Thyroid gland (tissue), 4 donors: Measurements from ENCODE around the gene PLEKHA1. TPM values are rescaled to one million over a fixed set of nuclear protein-coding genes. Genes with fewer than 3 reads are reported as not detected.

Experiments
- DNase-seq, 2 donors: peaks; one replicate each; pipeline ENCODE4 v3.0.0-alpha.2; 2019
- H3K27ac ChIP-seq, 3 donors: fragments of 200-600 bp; sonication (generic); 1 replicate in 2 of 3; 2 replicates in 1 of 3; pipeline ENCODE4 v1.5.1; 2016 to 2019; ENCODE audit warnings: mild to moderate bottlenecking in 1 of 3, moderate library complexity in 1 of 3
- H3K27me3 ChIP-seq: fragments of 200-600 bp; sonication (generic); one replicate; pipeline ENCODE4 v1.5.1; 2019
- H3K36me3 ChIP-seq, 2 donors: fragments of 200-600 bp; sonication (generic); one replicate each; pipeline ENCODE4 v1.5.1; 2016 to 2019
- H3K4me1 ChIP-seq, 2 donors: fragments of 200-600 bp; sonication (generic); one replicate each; pipeline ENCODE4 v1.5.1; 2017 to 2019
- H3K4me3 ChIP-seq, 3 donors: fragments of 200-600 bp; sonication (generic); replicated peaks in 1 of 3; 1 replicate in 2 of 3; 2 replicates in 1 of 3; pipeline ENCODE4 v1.5.1; 2016; ENCODE audit warnings: mild to moderate bottlenecking in 1 of 3
- H3K9me3 ChIP-seq: fragments of 200-600 bp; sonication (generic); one replicate; pipeline ENCODE4 v1.5.1; 2017
- POLR2A ChIP-seq, 2 donors: fragments of 450-650 bp; IDR thresholded peaks; one replicate each; pipeline ENCODE4 v1.6.1; 2017; ENCODE audit warnings: antibody characterized with exemption in 2 of 2, mild to moderate bottlenecking in 2 of 2, moderate library complexity in 1 of 2
- WGBS, 2 donors: methylation state at CpG; one replicate each; pipeline ENCODE4 v1.1.5; 2017; 5-methylcytosine and 5-hydroxymethylcytosine counted together
- intact Hi-C: fragments of 100-400 bp; cut with DNase I; formaldehyde crosslinking; loops from one replicate; pipeline ENCODE4 v1.15.1; 2023
- total RNA-seq, 4 donors: library from RNA; depleted of rRNA; stranded (reverse); fragments of >200 nt; gene quantifications; one replicate each; pipeline ENCODE4 v1.2.3, GENCODE V29; 2016
- TF ChIP-seq, protein P1 (sequence below), 6 experiments: fragments of 200-600 bp in 3 of 6; fragments of 450-650 bp in 3 of 6; sonication (generic) in 3 of 6; IDR thresholded peaks; one replicate each; pipeline ENCODE4 v1.5.1; 2016 to 2019; ENCODE audit warnings: antibody characterized with exemption in 6 of 6, mild to moderate bottlenecking in 2 of 6, inconsistent platforms in 1 of 6, moderate library complexity in 1 of 6

Gene PLEKHA1
- total RNA-seq, 4 donors from 2014 or later = 39.3 to 50.9 (median 45.6) TPM

DNA sequence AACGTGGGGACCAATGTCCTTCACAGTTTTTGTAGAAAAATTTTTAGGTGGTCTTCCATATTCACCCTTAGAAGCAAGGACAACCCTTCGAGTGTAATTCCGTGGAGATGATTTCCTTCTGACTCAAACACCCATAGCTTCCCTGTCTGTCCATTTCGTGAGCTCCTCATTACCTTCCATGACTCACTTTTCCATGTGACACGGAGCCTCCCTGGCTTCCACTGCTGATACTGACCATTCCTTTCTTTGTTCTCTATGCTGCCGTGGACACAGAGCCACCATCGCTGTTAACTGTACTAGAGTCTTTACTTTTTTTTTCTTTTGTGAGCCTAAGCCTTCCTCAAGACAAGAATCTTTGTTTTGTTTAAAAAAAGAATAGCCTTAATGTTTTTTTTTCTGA is 67.5 kb downstream of the PLEKHA1 start:
- intact Hi-C loops = no loop called here
- peaks cover 0 to 10% of the 10 kb centered on the region in 2 donors for H3K4me1 ChIP-seq
- no peaks in the 10 kb centered on the region for H3K9me3 ChIP-seq
- no peak for TF ChIP-seq POLR2A (IDR thresholded peaks at IDR 0.05)
- TF ChIP-seq, protein P1, sequence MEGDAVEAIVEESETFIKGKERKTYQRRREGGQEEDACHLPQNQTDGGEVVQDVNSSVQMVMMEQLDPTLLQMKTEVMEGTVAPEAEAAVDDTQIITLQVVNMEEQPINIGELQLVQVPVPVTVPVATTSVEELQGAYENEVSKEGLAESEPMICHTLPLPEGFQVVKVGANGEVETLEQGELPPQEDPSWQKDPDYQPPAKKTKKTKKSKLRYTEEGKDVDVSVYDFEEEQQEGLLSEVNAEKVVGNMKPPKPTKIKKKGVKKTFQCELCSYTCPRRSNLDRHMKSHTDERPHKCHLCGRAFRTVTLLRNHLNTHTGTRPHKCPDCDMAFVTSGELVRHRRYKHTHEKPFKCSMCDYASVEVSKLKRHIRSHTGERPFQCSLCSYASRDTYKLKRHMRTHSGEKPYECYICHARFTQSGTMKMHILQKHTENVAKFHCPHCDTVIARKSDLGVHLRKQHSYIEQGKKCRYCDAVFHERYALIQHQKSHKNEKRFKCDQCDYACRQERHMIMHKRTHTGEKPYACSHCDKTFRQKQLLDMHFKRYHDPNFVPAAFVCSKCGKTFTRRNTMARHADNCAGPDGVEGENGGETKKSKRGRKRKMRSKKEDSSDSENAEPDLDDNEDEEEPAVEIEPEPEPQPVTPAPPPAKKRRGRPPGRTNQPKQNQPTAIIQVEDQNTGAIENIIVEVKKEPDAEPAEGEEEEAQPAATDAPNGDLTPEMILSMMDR (IDR thresholded peaks at IDR 0.05) = no peak
- 86 to 87% methylated on average over 7 of the region's 7 CpGs for whole genome bisulfite sequencing, 2 donors
- no peak overlapping the region for H3K4me3 ChIP-seq
- no peak for DNase-seq
- H3K36me3 ChIP-seq = no peaks in the 10 kb centered on the region
- no peaks in the 10 kb centered on the region for H3K27me3 ChIP-seq
- no peak overlapping the region for H3K27ac ChIP-seq

DNA sequence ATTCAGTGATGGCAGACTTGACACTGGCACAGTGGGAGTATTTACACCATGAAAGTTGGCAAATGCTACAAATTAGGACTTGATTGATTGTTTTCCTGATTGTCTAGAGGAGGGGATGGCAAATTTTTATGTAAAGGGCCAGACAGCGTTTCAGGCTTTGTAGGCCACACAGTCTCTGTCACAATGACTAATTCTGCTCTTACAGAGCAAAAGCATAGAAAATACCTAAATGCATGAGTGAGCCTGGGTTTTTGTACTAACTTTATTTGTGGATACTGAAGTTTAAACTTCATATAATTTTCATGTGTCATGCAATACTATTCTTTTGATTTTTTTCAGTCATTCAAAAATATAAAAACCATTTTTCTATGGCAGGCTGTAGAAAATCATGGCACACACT is 71.0 kb downstream of the PLEKHA1 start:
- intact Hi-C loops = no loop called here
- H3K4me3 ChIP-seq = no peak overlapping the region
- no peak for DNase-seq
- H3K9me3 ChIP-seq = no peaks in the 10 kb centered on the region
- peak overlapping the region; percentile 42 to 58 (median 49) for H3K27ac ChIP-seq
- peaks cover 0 to 15% of the 10 kb centered on the region in 2 donors for H3K4me1 ChIP-seq
- no peaks in the 10 kb centered on the region for H3K36me3 ChIP-seq
- WGBS, 2 donors = 40 to 50% methylated on average over 1 of the region's 1 CpG
- TF ChIP-seq, protein P1 (IDR thresholded peaks at IDR 0.05) = no peak
- TF ChIP-seq POLR2A (IDR thresholded peaks at IDR 0.05) = no peak
- H3K27me3 ChIP-seq = no peaks in the 10 kb centered on the region

DNA sequence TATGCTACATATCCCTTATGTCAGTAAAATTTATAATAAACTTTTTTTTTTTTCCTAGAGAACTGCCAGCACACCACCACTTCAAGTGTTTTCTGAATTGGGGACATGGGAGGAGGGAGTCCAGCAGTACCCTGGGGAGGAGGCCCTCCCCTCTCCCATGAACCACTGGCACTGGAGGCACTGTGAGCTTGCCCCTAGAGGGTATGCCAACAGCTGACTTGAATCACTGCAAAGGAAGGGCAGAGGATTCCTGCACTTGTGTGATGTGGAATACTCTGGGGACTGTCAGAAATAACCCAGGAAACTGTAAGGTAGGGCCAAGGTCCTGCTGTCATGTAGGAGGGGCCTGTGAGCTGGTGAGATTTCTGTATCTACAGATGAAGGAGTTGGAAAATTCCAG is 71.4 kb downstream of the PLEKHA1 start:
- TF ChIP-seq, protein P1 (IDR thresholded peaks at IDR 0.05) = no peak
- TF ChIP-seq POLR2A (IDR thresholded peaks at IDR 0.05) = no peak

DNA sequence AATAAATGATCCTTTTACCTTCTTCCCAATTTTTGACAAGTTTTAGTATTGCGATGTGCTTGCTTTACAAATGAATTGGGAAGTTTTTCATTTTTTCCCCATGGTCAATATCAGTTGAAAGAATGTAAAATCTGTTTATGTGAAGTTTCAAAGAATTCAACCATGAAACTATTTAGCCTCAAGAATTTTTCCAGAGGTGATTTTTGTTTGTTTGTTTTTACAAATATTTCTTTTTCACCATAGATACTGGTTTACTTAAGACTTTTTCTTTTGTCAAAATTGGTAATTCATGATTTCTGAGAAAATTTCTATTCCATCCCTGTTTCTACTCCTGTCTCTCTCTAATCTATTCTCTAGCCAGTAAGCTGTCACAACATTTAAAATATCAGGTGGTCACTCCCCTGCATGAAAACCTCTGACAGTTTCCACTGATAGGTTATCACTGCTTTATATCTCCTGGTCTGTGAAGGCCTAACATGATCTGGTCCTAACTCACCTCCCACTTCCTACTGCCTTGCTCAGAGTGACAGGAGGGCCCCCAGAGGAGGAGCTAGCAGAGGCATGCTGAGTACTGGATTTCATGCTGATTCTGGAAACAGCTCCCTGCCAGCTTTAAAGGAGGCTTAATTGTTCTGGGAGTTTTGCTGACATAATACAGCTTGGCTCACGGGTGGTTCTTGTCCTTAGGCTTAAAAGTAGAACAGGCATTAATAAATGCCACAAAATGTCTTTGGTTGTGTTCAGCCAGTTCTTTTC is 72.3 kb downstream of the PLEKHA1 start:
- intact Hi-C loops = no loop called here

More for the DNA sequence above, 71.4 kb downstream of the PLEKHA1 start:
- H3K4me3 ChIP-seq = no peak overlapping the region
- intact Hi-C loops = no loop called here
- peak; percentile 45 to 46 for DNase-seq
- peaks cover 0 to 15% of the 10 kb centered on the region in 2 donors for H3K4me1 ChIP-seq
- H3K27me3 ChIP-seq = no peaks in the 10 kb centered on the region
- peak overlapping the region; percentile 42 to 58 (median 49) for H3K27ac ChIP-seq
- H3K36me3 ChIP-seq = no peaks in the 10 kb centered on the region
- no peaks in the 10 kb centered on the region for H3K9me3 ChIP-seq

DNA sequence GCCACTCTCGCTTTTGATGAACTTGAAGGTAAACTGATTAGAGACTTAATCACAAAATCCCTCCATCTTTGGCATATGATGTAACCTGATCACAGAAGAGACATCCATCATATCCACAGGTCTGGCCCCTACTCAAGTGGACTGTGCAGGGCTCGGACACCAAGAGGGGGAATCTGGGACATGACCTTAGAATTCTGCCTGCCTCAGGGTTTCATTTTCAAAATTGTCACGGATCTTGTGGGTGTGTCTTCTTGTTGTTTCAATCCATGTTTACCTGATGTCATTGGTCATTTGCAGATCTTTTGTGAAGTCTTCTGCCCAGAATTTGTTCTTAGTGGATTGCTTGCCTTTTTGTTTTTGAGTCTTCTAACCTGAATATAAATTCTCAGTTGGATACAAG is 74.1 kb downstream of the PLEKHA1 start:
- H3K9me3 ChIP-seq = no peaks in the 10 kb centered on the region
- DNase-seq = no peak
- 90 to 92% methylated on average over 3 of the region's 3 CpGs for WGBS, 2 donors
- peaks cover 0 to 15% of the 10 kb centered on the region in 2 donors for H3K4me1 ChIP-seq
- no peaks in the 10 kb centered on the region for H3K27me3 ChIP-seq
- no peak overlapping the region for H3K27ac ChIP-seq
- intact Hi-C loops = no loop called here
- TF ChIP-seq, protein P1 (IDR thresholded peaks at IDR 0.05) = no peak
- TF ChIP-seq POLR2A (IDR thresholded peaks at IDR 0.05) = no peak
- H3K4me3 ChIP-seq = no peak overlapping the region
- no peaks in the 10 kb centered on the region for H3K36me3 ChIP-seq

More for the DNA sequence above, 72.3 kb downstream of the PLEKHA1 start:
- H3K4me1 ChIP-seq = peaks cover 0 to 15% of the 10 kb centered on the region in 2 donors
- no peaks in the 10 kb centered on the region for H3K36me3 ChIP-seq
- H3K27ac ChIP-seq = peak overlapping the region; percentile 26 to 49 (median 42)
- DNase-seq = peak; percentile 37 to 52
- no peaks in the 10 kb centered on the region for H3K9me3 ChIP-seq
- no peak overlapping the region for H3K4me3 ChIP-seq
- H3K27me3 ChIP-seq = no peaks in the 10 kb centered on the region
- WGBS, 2 donors = 55% methylated on average over 2 of the region's 2 CpGs
- TF ChIP-seq, protein P1 (IDR thresholded peaks at IDR 0.05) = no peak
- TF ChIP-seq POLR2A (IDR thresholded peaks at IDR 0.05) = no peak
